ENCODE results near the gene TJP2.

DNA sequence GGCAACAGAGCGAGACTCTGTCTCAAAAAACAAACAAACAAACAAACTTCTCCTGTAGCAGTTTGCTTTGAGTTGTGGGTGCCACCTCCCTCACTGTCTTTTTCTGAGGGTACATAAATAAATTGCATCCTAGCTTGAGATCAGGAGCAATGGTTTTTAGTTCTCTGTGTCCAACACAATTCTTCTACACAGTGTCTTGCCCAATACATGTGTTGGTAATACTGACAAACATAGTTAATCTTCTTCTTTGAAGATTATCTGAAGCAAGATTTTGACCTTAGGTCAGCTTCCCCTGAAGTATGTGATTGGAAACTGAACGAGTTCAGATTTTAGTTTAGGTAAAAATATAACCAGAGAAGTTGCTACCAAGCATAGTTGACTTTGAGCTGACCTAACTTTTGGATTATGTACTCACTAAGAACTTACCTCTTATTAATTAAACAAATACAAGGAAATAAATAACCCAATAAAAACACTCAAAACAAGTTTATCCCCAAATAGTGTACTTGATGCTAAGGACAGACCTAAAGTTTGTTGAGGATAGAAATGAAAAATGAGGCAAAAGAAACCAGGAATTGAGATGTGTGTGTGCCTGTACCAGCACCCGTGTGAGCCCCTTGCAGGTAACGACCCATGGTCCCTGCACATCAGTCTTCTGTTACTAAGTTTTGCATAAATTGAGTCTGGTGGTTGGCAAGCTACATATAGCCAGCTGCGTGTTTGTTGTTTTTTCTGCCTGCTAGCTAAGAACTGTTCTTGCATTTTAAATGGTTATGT lies 16.2 kb downstream of the TJP2 start:
- TF ChIP-seq EZH2 (IDR thresholded peaks at IDR 0.05) (no peak), POLR2AphosphoS5 (IDR thresholded peaks at IDR 0.05; ENCODE audit: borderline replicate concordance, low read depth, low read length) (no peak)

All from SK-N-MC (cell line).